K562 (cell line): ENCODE results near the gene CD300A. TPM values are rescaled to one million over a fixed set of nuclear protein-coding genes. Genes with fewer than 3 reads are reported as not detected.

Experiments
- ATAC-seq: fragments of 200-7000 bp; cut with Tn5 transposase; 3 replicates; pipeline ENCODE4 v1.9.1; 2020; ENCODE audit warnings: moderate library complexity
- BruUV-seq: library from RNA; stranded (reverse); fragments of 400-500 nt; replicated peaks from 2 replicates; lab custom pipeline; 2021; lab: Mats Ljungman, UMichigan
- CTCF ChIA-PET: fragments of 300-600 bp; formaldehyde crosslinking; extraction: SDS; loops from one replicate; lab custom pipeline; 2021; ENCODE audit warnings: low intra/inter-chr PET ratio; lab: Yijun Ruan, JAX
- POLR2A ChIA-PET: fragments of 300-600, 350-650 bp; sonication (Branson Sonifier 250); formaldehyde crosslinking; extraction: SDS; loops from one replicate; lab custom pipeline; 2021; ENCODE audit warnings: antibody characterized with exemption, inconsistent platforms; lab: Yijun Ruan, JAX
- DNase-seq, 4 experiments: peaks; one replicate each; pipeline versions ENCODE4 v3.0.0 to v3.0.0-alpha.2; 2011 to 2018; ENCODE audit warnings: low spot score in 3 of 4, mixed read lengths in 3 of 4; ENCODE audit errors: extremely low read depth in 1 of 4
- FAIRE-seq: peaks from 2 replicates; lab custom pipeline; 2011; peaks lifted over from hg19 to GRCh38; lab: Jason Lieb, UNC
- H2AFZ ChIP-seq: 2 replicates; pipeline ENCODE4 v1.6.0; 2011; ENCODE audit warnings: low read depth, low read length, control low read depth, inconsistent platforms
- H3K27ac ChIP-seq: fragments of 200-600 bp; 3 replicates; pipeline ENCODE4 v1.8.0; 2011; ENCODE audit warnings: low read depth, mild to moderate bottlenecking, control low read depth, inconsistent platforms, low read length, moderate library complexity, mixed read lengths; ENCODE audit errors: extremely low read depth
- H3K27me3 ChIP-seq, 2 experiments: fragments of 300-600 bp in 1 of 2; 2 replicates in 1 of 2; 3 replicates in 1 of 2; pipeline versions ENCODE4 v1.6.0 to v1.8.0; 2011; ENCODE audit warnings: inconsistent platforms in 2 of 2, low read length in 2 of 2, mild to moderate bottlenecking in 1 of 2, mixed read lengths in 1 of 2, moderate library complexity in 1 of 2; ENCODE audit not compliant: control insufficient read depth in 2 of 2, insufficient read depth in 2 of 2
- H3K36me3 ChIP-seq: fragments of 300-600 bp; 3 replicates; pipeline ENCODE4 v1.8.0; 2011; ENCODE audit warnings: mild to moderate bottlenecking, low read length, inconsistent platforms; ENCODE audit not compliant: control insufficient read depth, insufficient read depth
- H3K4me1 ChIP-seq, 2 experiments: fragments of 200-600 bp in 1 of 2; replicated peaks in 1 of 2; 2 replicates in 1 of 2; 3 replicates in 1 of 2; pipeline versions ENCODE4 v1.5.1 to v1.8.0; 2011; ENCODE audit warnings: inconsistent platforms in 2 of 2, low read length in 2 of 2, mild to moderate bottlenecking in 1 of 2, mixed read lengths in 1 of 2, moderate library complexity in 1 of 2; ENCODE audit not compliant: control insufficient read depth in 2 of 2, insufficient read depth in 2 of 2
- H3K4me2 ChIP-seq: 2 replicates; pipeline ENCODE4 v1.6.1; 2011; ENCODE audit warnings: low read length, control low read depth, inconsistent platforms, mixed read lengths; ENCODE audit not compliant: insufficient read depth
- H3K4me3 ChIP-seq: fragments of 200-600 bp; sonication (generic), shearing (Covaris generic); 2 replicates; pipeline ENCODE4 v1.5.1; 2016; ENCODE audit warnings: control low read depth, inconsistent platforms
- H3K79me2 ChIP-seq: fragments of 200-600 bp; 3 replicates; pipeline ENCODE4 v1.8.0; 2011; ENCODE audit warnings: low read length, inconsistent platforms; ENCODE audit not compliant: control insufficient read depth, insufficient read depth
- H3K9ac ChIP-seq, 2 experiments: 2 replicates each; pipeline versions ENCODE4 v1.6.0 to v1.6.1; 2011; ENCODE audit warnings: low read depth in 2 of 2, low read length in 2 of 2, control low read depth in 1 of 2, inconsistent platforms in 1 of 2, mild to moderate bottlenecking in 1 of 2, mixed read lengths in 1 of 2; ENCODE audit not compliant: insufficient read depth in 1 of 2
- H3K9me1 ChIP-seq: one replicate; pipeline ENCODE4 v1.6.0; 2011; ENCODE audit warnings: inconsistent platforms, mild to moderate bottlenecking, low read length, moderate library complexity; ENCODE audit not compliant: control insufficient read depth, insufficient read depth
- H3K9me3 ChIP-seq: replicated peaks from 2 replicates; pipeline ENCODE4 v1.5.1; 2011; ENCODE audit warnings: low read depth, low read length, inconsistent platforms; ENCODE audit not compliant: control insufficient read depth, insufficient read depth
- H4K20me1 ChIP-seq: replicated peaks from 2 replicates; pipeline ENCODE4 v1.6.1; 2011; ENCODE audit warnings: low read length, inconsistent platforms, mixed read lengths; ENCODE audit not compliant: control insufficient read depth, insufficient read depth
- CREBBP ChIP-seq: IDR thresholded peaks from one replicate; pipeline ENCODE4 v1.6.1; 2012; ENCODE audit warnings: low read depth, mild to moderate bottlenecking, control low read depth, inconsistent platforms, low read length
- EGR1 ChIP-seq: fragments of 450-650 bp; conservative IDR thresholded peaks from 2 replicates; pipeline ENCODE4 v1.6.1; 2017; ENCODE audit warnings: mild to moderate bottlenecking
- FOXK2 ChIP-seq, 2 experiments: fragments of 450-650 bp; IDR thresholded peaks in 1 of 2; conservative IDR thresholded peaks in 1 of 2; 2 replicates each; pipeline ENCODE4 v1.6.1; 2016; ENCODE audit warnings: low read depth in 2 of 2, mild to moderate bottlenecking in 1 of 2
- MAZ ChIP-seq, 2 experiments: fragments of 450-650 bp in 1 of 2; sonication (generic) in 1 of 2; formaldehyde crosslinking; IDR thresholded peaks in 1 of 2; conservative IDR thresholded peaks in 1 of 2; 2 replicates each; pipeline versions ENCODE4 v1.4.0 to v1.5.0; 2020; ENCODE audit warnings: mild to moderate bottlenecking in 1 of 2, missing genetic modification reagents in 1 of 2
- MCM7 ChIP-seq, 2 experiments: fragments of 450-650 bp; IDR thresholded peaks; 2 replicates each; pipeline ENCODE4 v1.6.1; 2016 to 2018
- NCOR1 ChIP-seq: fragments of 450-650 bp; IDR thresholded peaks from 2 replicates; pipeline ENCODE4 v1.6.1; 2016; ENCODE audit warnings: mild to moderate bottlenecking, moderate library complexity
- NR2C2 ChIP-seq, 2 experiments: fragments of 200-800 bp in 1 of 2; sonication (Bioruptor generic) in 1 of 2; sonication (generic) in 1 of 2; formaldehyde crosslinking in 1 of 2; IDR thresholded peaks; 2 replicates each; pipeline versions ENCODE4 v1.6.1 to v1.8.0; 2016 to 2022; ENCODE audit warnings: mild to moderate bottlenecking in 1 of 2, missing compliant biosample characterization in 1 of 2, missing genetic modification characterization in 1 of 2, missing genetic modification reagents in 1 of 2
- PHF21A ChIP-seq: fragments of 450-650 bp; IDR thresholded peaks from 2 replicates; pipeline ENCODE4 v1.6.1; 2017; ENCODE audit warnings: low read depth, borderline replicate concordance
- POLR2H ChIP-seq: IDR thresholded peaks from 2 replicates; pipeline ENCODE4 v1.6.1; 2016; ENCODE audit warnings: missing genetic modification characterization, low read depth, mild to moderate bottlenecking, control low read depth, missing compliant biosample characterization, moderate library complexity
- RAD21 ChIP-seq, 2 experiments: fragments of 250-450 bp in 1 of 2; fragments of 450-650 bp in 1 of 2; sonication (Bioruptor Pico) in 1 of 2; formaldehyde crosslinking in 1 of 2; IDR thresholded peaks in 1 of 2; conservative IDR thresholded peaks in 1 of 2; 2 replicates each; pipeline versions ENCODE4 v1.4.0 to v1.8.0; 2020 to 2022; ENCODE audit warnings: mild to moderate bottlenecking in 2 of 2, moderate library complexity in 1 of 2
- SRSF1 ChIP-seq: fragments of 200-400 bp; formaldehyde crosslinking; IDR thresholded peaks from 2 replicates; pipeline ENCODE4 v1.6.1; 2017; ENCODE audit warnings: mild to moderate bottlenecking, low read depth, low read length, moderate library complexity
- TAF1 ChIP-seq: IDR thresholded peaks from 2 replicates; pipeline ENCODE4 v1.6.1; 2011; ENCODE audit warnings: mild to moderate bottlenecking, low read length, moderate library complexity; ENCODE audit not compliant: insufficient read depth, control insufficient read depth, severe bottlenecking; ENCODE audit errors: extremely low read depth
- TARDBP ChIP-seq: fragments of 450-650 bp; IDR thresholded peaks from 2 replicates; pipeline ENCODE4 v1.6.1; 2016
- TCF7L2 ChIP-seq: fragments of 150-350 bp; IDR thresholded peaks from 2 replicates; pipeline ENCODE4 v1.6.1; 2016; ENCODE audit warnings: low read depth, mild to moderate bottlenecking, low read length, moderate library complexity
- TEAD4 ChIP-seq, 2 experiments: sonication (generic) in 1 of 2; formaldehyde crosslinking in 1 of 2; IDR thresholded peaks; 2 replicates each; pipeline versions ENCODE4 v1.6.1 to v1.8.0; 2012 to 2022; ENCODE audit warnings: borderline replicate concordance in 1 of 2, inconsistent platforms in 1 of 2, low read length in 1 of 2, mild to moderate bottlenecking in 1 of 2, missing genetic modification reagents in 1 of 2
- WGBS: fragments of 100-300 bp; shearing (Covaris generic); methylation state at CpG from one replicate; pipeline ENCODE4 v1.1.6; 2016; ENCODE audit warnings: low coverage, mixed read lengths; ENCODE audit not compliant: insufficient coverage; ENCODE audit errors: missing lambda C conversion rate; 5-methylcytosine and 5-hydroxymethylcytosine counted together
- in situ Hi-C: fragments of 300-500 bp; cut with MboI; formaldehyde crosslinking; loops from 4 replicates; pipeline ENCODE4 v1.15.0; 2018; ENCODE audit warnings: inconsistent platforms, mixed read lengths
- intact Hi-C: fragments of 100-400 bp; cut with micrococcal nuclease; formaldehyde crosslinking; loops from 2 replicates; pipeline ENCODE4 v1.14.2; 2022
- polyA plus RNA-seq, 8 experiments: library from polyadenylated mRNA; depleted of rRNA in 4 of 8; stranded (reverse) in 5 of 8; unstranded in 3 of 8; fragments of >200 nt; fragmentation: Nextera tagmentation in 2 of 8; fragmentation: Illumina TruSeq in 1 of 8; extraction: Ambion mirVana in 2 of 8; extraction: Trizol in 1 of 8; gene quantifications; 2 replicates each; pipeline versions ENCODE4 v1.2.1 to v1.2.3, GENCODE V29; 2011 to 2014; ENCODE audit warnings: inconsistent platforms in 1 of 8, missing spikeins in 1 of 8
- total RNA-seq, 7 experiments: library from RNA; depleted of rRNA in 6 of 7; stranded (reverse); fragments of >200 nt in 6 of 7; fragmentation: Illumina TruSeq in 2 of 7; extraction: Trizol in 2 of 7; gene quantifications; 2 replicates each; pipeline versions ENCODE4 v1.2.1 to v1.2.3, GENCODE V29; 2011 to 2021; ENCODE audit warnings: low replicate concordance in 1 of 7
- TF ChIP-seq, protein P1 (sequence below): fragments of 250-450 bp; sonication (Bioruptor Pico); IDR thresholded peaks from 2 replicates; pipeline ENCODE4 v1.5.0; 2021; ENCODE audit warnings: mild to moderate bottlenecking, borderline replicate concordance
- TF ChIP-seq, protein P2 (sequence below): fragments of 450-650 bp; formaldehyde crosslinking; IDR thresholded peaks from 2 replicates; pipeline ENCODE4 v1.4.0; 2022; ENCODE audit warnings: missing genetic modification characterization

Gene CD300A
- total and polyA plus RNA-seq, 9 of the 15 experiments (the other 6 are each of a cell fraction or from before 2014, with no cell fraction given) = 0.21 to 1.7 (median 0.41) TPM; not detected in 1

DNA sequence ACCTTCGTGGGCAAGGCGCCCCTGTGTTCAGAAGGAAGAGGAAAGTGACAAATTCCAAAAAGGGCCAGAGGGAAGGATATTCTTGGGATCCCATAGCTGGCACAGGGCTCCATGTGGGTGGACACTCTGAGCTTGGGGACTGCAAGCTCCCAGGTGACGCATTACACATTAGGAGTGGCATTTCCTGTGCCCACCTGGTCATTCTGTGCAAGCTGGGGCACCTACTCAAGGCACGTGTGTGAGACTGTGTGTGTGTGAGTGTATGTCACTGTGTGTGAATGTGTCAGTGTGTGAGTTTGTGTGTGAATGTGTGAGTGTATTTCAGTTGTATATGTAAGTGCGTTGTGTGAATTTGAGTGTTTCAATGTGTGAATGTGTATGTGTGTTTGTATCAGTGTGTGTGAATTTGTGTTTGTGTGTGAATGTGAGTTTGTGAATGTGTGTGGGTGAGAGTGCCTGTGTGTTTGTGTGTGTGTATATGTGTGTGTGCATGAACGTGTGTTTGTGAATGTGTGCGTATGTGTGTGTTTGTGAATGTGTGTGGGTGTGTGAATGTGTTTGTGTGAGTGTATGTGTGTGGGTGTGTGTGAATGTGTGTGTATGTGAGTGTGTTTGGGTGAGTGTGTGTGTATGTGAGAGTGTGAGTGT lies 1.6 kb upstream of the CD300A start:
- TF ChIP-seq, protein P1, sequence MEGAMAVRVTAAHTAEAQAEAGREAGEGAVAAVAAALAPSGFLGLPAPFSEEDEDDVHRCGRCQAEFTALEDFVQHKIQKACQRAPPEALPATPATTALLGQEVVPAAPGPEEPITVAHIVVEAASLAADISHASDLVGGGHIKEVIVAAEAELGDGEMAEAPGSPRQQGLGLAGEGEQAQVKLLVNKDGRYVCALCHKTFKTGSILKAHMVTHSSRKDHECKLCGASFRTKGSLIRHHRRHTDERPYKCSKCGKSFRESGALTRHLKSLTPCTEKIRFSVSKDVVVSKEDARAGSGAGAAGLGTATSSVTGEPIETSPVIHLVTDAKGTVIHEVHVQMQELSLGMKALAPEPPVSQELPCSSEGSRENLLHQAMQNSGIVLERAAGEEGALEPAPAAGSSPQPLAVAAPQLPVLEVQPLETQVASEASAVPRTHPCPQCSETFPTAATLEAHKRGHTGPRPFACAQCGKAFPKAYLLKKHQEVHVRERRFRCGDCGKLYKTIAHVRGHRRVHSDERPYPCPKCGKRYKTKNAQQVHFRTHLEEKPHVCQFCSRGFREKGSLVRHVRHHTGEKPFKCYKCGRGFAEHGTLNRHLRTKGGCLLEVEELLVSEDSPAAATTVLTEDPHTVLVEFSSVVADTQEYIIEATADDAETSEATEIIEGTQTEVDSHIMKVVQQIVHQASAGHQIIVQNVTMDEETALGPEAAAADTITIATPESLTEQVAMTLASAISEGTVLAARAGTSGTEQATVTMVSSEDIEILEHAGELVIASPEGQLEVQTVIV (CRISPR knock-in tag) = no peak
- TF ChIP-seq RAD21 (CRISPR knock-in tag; conservative IDR thresholded peaks at IDR 0.05 in 1 of 2, IDR thresholded peaks at IDR 0.05 in 1 of 2) (no peak), TEAD4 (IDR thresholded peaks at IDR 0.05; ENCODE audit: low read length) (no peak), TEAD4 (CRISPR knock-in tag; IDR thresholded peaks at IDR 0.05; ENCODE audit: borderline replicate concordance) (no peak), POLR2H (no peak), NCOR1 (no peak), NR2C2 (CRISPR knock-in tag; IDR thresholded peaks at IDR 0.05) (peak; percentile 22; the same call in 1 of the 2 replicates), NR2C2 (tag; IDR thresholded peaks at IDR 0.05) (no peak), MCM7 (IDR thresholded peaks at IDR 0.05) (no peak), PHF21A (no peak), CREBBP (no peak), TAF1 (no peak), TARDBP (no peak), MAZ (CRISPR knock-in tag; conservative IDR thresholded peaks at IDR 0.05 in 1 of 2, IDR thresholded peaks at IDR 0.05 in 1 of 2) (no peak), EGR1 (no peak), TCF7L2 (no peak), SRSF1 (no peak), FOXK2 (conservative IDR thresholded peaks at IDR 0.05 in 1 of 2, IDR thresholded peaks at IDR 0.05 in 1 of 2; ENCODE audit: low read depth in 2 of 2) (no peak)
- TF ChIP-seq, protein P2, sequence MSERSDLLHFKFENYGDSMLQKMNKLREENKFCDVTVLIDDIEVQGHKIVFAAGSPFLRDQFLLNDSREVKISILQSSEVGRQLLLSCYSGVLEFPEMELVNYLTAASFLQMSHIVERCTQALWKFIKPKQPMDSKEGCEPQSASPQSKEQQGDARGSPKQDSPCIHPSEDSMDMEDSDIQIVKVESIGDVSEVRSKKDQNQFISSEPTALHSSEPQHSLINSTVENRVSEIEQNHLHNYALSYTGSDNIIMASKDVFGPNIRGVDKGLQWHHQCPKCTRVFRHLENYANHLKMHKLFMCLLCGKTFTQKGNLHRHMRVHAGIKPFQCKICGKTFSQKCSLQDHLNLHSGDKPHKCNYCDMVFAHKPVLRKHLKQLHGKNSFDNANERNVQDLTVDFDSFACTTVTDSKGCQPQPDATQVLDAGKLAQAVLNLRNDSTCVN (CRISPR knock-in tag) = peak; percentile 54; the same call in 1 of the 2 replicates
- Histone ChIP-seq H3K9ac (no peak overlapping the region), H3K4me3 (no peak overlapping the region), H3K27me3 (no peaks in the 10 kb centered on the region), H2AFZ (no peak overlapping the region), H3K9me3 (no peaks in the 10 kb centered on the region; the same call in 1 of the 2 replicates), H3K79me2 (no peaks in the 10 kb centered on the region), H3K36me3 (no peaks in the 10 kb centered on the region), H3K4me1 (peaks cover 25 to 27% of the 10 kb centered on the region in 2 experiments), H3K27ac (peak overlapping the region; percentile 26; the same call in 1 of the 3 replicates), H3K4me2 (no peak overlapping the region), H4K20me1 (no peaks in the 10 kb centered on the region), H3K9me1 (no peaks in the 10 kb centered on the region)
- no peak for ATAC-seq
- in situ Hi-C loops (no loop called here), intact Hi-C loops (no loop called here)
- 83% methylated on average over 6 of the region's 7 CpGs for WGBS
- BruUV-seq = no TSS peak
- ChIA-PET CTCF (no interaction called here), POLR2A (no interaction called here)
- DNase-seq = no peak
- FAIRE-seq = peak; percentile 68
